Esophagus squamous epithelium (tissue), 4 donors: ENCODE measurements around the gene NSD2.

ENCODE experiments used
- POLR2A ChIP-seq, 4 donors: fragments of 450-650 bp; IDR thresholded peaks; one replicate each; pipeline ENCODE4 v1.6.1; 2017; ENCODE audit warnings: antibody characterized with exemption in 4 of 4, mild to moderate bottlenecking in 4 of 4, moderate library complexity in 3 of 4
- TF ChIP-seq, protein P1 (sequence below), 6 experiments: fragments of 450-650 bp in 4 of 6; fragments of 200-600 bp in 2 of 6; sonication (generic) in 2 of 6; IDR thresholded peaks; one replicate each; pipeline ENCODE4 v1.5.1; 2016 to 2019; ENCODE audit warnings: antibody characterized with exemption in 6 of 6, mild to moderate bottlenecking in 4 of 6, moderate library complexity in 4 of 6

DNA sequence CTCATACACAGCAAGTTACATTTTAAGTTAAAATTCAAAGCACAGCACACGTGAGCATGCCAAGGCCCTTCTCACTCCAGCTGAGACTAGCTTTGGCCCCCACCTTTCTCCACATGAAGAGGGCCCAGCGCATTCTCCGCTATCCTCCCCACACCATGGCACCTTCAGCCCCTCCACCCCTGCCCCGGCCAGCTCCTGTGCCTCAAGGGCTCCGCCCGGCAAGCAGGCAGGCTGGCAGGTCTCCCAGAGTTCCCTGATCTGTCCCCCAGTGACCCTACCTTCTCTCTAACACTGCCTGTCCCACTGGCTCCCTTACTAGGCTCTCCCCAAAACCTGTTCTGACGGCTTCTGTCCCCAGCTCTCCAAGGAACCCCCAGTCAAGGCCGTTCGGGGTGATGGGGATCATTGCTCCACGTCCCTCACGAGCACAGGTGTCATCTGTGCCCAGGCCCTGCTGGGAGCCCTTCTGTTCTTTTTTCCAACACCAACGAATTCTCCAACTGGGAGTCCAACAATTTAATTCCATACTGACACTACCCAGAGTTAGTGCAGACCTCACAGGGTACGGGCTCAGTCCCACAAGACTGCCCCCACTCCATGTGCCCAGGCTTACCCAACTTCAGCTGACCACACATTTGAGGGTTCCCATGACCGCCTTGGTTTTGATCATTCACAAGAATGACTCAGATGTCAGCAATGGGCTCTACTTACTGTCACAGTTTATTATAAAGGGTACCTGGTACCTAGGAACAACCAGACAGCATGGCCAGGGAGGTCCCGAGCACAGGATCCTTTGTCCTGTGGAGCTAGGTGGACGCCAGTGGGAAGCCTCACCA is 19.4 kb upstream of the NSD2 start:
- TF ChIP-seq, protein P1, sequence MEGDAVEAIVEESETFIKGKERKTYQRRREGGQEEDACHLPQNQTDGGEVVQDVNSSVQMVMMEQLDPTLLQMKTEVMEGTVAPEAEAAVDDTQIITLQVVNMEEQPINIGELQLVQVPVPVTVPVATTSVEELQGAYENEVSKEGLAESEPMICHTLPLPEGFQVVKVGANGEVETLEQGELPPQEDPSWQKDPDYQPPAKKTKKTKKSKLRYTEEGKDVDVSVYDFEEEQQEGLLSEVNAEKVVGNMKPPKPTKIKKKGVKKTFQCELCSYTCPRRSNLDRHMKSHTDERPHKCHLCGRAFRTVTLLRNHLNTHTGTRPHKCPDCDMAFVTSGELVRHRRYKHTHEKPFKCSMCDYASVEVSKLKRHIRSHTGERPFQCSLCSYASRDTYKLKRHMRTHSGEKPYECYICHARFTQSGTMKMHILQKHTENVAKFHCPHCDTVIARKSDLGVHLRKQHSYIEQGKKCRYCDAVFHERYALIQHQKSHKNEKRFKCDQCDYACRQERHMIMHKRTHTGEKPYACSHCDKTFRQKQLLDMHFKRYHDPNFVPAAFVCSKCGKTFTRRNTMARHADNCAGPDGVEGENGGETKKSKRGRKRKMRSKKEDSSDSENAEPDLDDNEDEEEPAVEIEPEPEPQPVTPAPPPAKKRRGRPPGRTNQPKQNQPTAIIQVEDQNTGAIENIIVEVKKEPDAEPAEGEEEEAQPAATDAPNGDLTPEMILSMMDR (IDR thresholded peaks at IDR 0.05), result no peak
- TF ChIP-seq POLR2A (IDR thresholded peaks at IDR 0.05), result no peak
